Measurements from ENCODE around the gene SLC30A7.

The SLC30A7 gene

DNA sequence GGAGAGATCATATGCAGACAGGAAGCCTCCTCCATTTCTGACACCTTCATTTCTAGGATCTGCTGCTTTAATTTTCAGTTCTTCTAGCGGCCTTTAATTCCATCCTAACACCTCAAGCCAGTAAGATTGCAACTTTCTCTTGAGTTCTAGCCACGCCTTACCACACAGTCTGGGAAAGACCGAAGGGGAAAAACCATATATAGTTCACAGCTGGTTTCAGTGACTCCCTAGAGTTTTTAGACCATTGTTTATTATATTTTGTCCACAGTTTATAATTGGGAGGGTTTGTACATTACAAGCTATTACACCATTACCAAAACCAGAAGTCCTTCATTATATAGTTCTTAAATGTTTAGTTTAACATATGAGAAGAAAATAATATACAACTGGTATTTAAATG, 92.2 kb downstream of the SLC30A7 start:
- DNase-seq = no peak

- DNase-seq = no peak
These were observed 93.6 kb downstream of the SLC30A7 start for GRCh38 chr1:100989306-100990077.

- DNase-seq = no peak
These were observed 99.5 kb downstream of the SLC30A7 start for GRCh38 chr1:100995198-100995988.

DNA sequence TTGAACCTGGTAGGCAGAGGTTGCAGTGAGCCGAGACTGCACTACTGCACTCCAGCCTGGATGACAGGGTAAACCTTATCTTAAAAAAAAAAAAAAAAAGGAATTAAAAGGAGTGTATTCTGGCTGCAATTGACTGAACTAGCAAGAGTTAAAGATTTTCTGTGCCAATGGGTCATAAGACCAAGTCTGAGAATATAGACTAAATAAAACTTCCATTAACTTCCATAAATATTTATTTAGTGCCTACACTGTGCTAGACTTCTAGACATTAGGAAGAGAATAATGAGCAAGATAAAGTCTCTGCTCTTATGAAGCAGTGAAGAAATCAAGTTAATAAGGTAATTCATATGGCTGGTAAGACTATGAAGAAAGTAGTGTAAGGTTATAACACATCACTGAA, 102.5 kb downstream of the SLC30A7 start:
- DNase-seq = no peak

- DNase-seq = no peak
These were observed 104.4 kb downstream of the SLC30A7 start for GRCh38 chr1:101000131-101000873.

DNA sequence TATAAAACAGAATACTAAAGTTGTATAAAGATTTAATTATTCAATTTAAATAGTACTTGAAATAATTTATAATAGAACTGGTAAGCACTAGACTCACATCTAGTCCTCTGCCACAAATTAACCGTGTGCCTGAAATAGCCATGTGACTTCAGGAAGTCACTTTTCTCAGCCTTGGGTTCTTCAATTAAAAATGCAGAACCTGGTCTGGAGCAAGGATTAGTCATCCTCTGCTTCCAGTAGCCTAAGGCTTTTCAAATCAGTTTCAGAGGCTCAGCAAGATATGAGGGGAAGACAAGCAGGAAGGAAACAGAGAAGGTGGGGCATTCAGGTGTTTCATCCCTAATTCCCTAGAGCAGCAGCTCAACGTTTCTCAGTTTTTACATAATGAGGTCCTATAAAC, 106.7 kb downstream of the SLC30A7 start:
- no peak for DNase-seq

DNA sequence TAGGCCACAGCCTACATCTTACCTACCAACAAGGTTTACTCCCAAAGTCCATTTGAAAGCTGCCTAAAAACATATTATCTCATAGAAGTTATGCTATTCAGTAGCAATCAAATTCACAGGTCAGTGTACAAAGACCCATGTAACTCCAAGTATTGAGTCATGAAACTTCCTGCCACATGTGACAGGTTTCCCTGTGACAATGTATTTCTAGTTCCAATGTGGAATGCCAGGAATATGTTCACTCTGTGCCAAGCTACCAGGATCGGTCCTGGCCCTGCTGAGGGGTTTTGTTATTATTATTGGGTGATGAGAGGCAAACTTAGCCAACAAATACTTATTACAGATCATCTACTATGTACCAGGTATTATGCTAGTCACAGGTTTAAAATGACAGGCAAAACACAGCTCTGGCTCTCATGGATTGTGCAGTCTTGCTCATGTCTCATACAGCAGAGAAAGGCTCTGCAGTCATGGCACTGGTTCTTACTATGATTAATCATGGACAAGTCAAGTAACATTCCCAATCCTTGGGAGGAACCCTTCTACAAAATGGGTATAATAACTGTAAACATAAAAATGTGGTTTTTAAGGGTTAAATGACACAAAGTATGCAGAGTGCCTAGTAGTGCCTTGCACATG, 107.2 kb downstream of the SLC30A7 start:
- DNase-seq = no peak

DNA sequence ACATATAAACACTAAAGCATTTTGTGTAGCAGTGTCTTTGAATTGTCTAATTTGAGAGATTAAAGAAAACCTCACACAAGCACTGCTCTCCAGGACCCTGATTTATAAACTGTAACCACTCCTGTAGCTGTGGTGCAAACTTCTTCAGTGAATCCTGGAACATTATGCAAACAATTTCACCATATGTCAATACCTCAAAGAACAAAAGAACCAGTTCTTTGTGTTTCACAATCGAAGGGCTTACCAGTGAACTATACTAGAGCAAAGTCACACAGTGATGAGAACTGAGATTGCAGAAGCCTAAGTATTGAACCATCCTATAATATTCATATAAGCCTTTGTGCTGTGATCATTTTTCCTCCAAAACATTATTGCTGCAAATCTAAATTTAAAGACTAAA, 108.2 kb downstream of the SLC30A7 start:
- DNase-seq = no peak

- DNase-seq = no peak
These were observed 108.8 kb downstream of the SLC30A7 start for GRCh38 chr1:101004670-101005069.

DNA sequence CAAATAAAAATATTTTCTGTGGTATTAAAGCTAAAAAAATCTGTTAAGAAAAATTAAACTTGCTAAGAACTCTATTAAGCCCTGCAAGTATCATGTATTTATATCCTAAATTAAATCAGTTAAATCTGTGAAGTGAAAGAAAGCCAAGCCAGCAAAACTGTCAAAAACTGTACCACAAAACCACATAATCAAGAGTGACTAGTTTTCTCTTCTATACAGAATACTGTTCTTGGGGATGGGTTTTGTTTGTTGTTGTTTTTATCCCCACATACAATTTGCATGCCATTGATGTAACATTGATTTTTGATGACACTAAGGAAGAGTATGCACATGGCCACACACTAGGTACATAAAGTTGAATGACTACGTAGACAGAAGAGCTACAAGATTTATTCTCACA, 109.3 kb downstream of the SLC30A7 start:
- DNase-seq = no peak

- no peak for DNase-seq
These were observed 110.0 kb downstream of the SLC30A7 start for GRCh38 chr1:101005871-101006270.

DNA sequence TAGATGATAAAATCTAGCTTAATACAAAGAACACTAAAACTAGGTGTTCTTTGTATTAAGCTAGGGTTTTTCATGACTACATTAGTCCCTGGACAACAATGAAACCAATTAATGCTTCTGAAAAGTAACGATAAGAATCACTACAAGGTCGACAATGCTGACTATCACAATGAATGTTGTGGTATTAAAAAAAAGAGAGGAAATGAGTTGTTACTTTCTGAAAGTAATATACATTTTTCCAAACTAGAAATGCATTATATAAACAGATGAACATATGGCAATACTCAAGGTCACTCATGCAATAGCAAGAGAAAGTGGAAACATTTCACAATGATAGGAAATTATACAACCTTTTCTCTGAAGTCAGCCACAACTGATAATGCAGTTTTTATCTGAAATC, 110.7 kb downstream of the SLC30A7 start:
- no peak for DNase-seq

- DNase-seq = no peak
These were observed 112.4 kb downstream of the SLC30A7 start for GRCh38 chr1:101008229-101008834.

- no peak for DNase-seq
These were observed 117.9 kb downstream of the SLC30A7 start for GRCh38 chr1:101013776-101014175.

GRCh38 chr1:101017448-101017847, 121.6 kb downstream of the SLC30A7 start:
- DNase-seq = no peak

DNA sequence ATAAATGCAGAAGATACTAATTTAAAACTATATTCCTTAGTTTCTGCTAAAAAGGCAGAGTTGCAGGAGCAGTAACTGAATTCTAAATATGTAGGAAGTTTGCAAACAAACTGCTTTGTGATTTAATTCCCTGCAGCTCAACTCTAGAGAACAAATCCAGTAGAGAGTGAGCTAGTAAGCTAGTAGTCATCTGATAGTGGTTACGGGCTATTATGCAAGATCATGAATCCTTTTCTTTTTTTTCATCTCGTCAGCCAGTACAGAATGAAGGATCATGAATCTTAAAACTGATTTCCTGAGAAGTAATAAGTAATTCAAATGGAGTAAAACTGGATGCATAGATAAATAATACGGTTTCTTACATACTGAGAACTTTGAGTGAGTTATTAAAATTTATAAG, 126.4 kb downstream of the SLC30A7 start:
- no peak for DNase-seq

DNA sequence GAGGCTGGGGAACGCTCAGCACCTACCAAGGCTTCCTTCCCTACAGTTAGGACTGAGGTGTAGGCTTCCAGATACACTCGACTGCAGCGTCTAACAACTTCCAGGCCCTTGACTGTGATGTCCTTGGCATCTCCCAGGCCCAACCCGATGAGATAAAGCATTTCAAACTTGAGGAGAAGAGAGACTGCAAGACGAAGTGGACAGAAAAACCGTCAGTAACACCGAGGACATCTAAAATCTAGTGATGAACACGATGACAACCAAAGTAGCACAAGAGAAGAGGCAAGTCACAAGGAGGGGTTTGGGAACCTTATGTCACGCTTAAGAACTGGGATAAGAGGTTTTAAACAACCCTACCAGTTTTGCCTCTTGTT, 129.4 kb downstream of the SLC30A7 start:
- DNase-seq = no peak

DNA sequence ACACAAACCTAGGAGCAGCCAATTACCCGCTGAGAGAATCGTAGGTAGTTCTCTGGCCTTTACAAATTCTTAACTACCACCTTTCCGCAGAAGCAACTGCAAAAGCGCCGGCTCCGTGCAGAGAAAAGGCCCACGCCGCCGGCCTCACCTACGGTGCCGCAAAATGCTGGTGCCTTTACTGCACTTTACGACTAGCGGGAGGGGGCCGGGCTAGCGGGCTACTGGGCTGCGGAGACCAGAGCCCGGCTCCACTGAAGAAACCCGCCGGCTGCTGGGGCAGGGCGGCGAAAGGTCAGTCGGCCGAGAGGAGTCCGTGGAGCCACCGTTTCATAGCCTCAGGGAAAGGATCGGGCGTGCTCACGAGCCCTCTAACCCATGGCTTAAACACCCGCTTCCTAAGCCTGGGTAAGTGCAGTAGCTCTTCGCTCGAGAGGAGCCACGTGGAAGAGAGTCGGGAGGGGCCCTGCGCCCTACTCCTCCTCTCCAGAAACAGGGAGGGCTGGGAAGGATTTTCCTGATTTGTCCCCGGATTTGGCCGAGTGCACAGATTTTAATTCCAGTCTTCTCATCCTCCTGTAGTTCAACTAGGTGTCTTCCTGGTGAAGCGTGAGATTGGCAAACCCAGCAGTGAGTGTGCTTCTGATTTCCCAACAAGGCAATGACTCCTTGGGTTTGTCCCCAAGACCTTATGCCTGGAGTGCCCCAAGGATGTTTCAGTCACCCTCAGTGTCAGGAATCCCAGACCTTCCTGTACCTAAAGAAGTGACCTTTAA, 130.0 kb downstream of the SLC30A7 start, which contains the start of gene DPH5:
Gene DPH5, minus strand, starts transcription at position 128 of the 773 bp plus-strand sequence. CDS start 341 bp downstream, outside the sequence.
- no peak for DNase-seq

DNA sequence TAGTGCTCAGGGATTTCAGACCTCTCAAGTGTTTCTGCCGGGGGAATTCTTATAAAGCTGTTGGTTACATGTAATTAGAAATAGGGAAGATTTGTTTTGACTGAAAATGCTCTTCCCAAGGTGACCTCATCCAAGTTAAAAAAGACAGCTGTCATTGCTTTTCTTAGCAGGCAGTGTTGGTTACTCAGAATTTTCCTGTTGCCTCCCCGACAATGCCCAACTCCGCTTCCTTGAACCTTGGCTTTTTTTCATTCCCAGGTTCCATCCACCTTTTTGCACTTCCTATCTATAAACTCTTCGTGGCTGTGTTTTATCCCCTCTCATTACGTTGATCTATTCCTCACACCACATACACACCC, 130.5 kb downstream of the SLC30A7 start:
- no peak for DNase-seq

DNA sequence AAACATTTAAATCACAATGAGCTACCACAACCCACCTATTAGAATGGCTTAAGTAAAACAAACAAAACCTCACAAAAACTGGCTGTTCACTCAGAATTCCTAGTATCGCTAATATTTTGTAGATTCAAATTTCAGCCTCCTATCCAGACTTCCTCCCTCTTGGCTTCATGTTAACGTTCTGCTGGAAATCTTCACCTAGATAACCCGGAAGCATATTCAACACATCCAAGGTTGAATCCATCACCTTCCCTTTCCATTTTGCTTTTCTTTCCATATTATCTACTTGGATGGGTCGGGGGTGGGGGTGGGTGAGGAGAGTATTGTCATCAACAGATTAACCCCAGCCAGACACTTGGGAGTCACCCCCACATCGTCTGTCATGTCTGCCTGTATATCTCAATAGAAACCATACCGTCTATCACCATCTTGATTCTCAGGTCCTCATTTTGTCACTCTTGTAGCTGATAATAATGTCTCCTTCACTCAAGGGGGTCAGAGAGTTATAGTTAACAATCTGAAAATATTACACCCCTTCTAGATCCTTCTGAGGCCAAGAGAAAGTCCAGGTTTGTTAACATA, 131.4 kb downstream of the SLC30A7 start:
- DNase-seq = no peak

DNA sequence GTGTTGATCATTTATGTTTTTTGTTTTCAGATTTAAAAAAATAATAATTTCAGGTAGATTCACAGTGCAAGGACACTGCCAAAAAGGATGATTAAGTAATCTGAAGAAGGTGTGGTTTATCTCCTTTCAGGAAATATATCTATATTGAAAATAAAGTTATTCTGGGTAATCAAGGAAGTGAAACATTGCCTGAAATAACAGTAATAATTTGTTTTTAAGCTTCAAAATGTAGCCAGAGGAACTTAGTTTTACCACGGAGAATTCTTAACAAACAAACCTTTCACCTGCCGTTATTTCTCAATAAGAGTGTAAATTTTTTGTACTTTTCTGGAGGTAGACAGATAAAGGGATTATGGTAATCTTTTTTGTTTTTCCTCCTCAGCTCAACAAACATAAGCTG, 132.6 kb downstream of the SLC30A7 start:
- DNase-seq = no peak

GRCh38 chr1:101029184-101029583, 133.3 kb downstream of the SLC30A7 start:
- no peak for DNase-seq

Data from cortex of kidney (tissue), 1 donor.